ENCODE results near the gene ISG20.

DNA sequence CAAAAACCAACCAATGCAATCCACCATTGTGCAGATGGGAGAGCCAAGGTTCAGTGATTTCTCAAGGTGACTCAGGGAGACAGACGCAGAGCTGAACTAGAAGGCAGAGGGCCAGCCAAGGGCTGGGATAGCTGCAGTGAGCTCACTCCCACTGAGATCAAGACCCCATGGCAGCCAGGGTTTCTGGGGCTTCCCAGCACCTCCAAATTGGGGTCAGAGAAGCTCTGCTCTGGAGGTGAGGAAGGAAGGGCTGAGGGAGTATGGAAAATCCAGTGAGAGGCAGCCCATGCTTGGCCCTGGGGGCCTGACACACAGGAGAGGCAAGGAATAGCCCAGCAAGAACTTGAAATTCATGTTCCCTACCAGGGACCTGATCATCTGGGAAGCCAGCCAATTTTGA is 61.0 kb downstream of the ISG20 start:
- TF ChIP-seq, protein P1, sequence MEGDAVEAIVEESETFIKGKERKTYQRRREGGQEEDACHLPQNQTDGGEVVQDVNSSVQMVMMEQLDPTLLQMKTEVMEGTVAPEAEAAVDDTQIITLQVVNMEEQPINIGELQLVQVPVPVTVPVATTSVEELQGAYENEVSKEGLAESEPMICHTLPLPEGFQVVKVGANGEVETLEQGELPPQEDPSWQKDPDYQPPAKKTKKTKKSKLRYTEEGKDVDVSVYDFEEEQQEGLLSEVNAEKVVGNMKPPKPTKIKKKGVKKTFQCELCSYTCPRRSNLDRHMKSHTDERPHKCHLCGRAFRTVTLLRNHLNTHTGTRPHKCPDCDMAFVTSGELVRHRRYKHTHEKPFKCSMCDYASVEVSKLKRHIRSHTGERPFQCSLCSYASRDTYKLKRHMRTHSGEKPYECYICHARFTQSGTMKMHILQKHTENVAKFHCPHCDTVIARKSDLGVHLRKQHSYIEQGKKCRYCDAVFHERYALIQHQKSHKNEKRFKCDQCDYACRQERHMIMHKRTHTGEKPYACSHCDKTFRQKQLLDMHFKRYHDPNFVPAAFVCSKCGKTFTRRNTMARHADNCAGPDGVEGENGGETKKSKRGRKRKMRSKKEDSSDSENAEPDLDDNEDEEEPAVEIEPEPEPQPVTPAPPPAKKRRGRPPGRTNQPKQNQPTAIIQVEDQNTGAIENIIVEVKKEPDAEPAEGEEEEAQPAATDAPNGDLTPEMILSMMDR (optimal IDR thresholded peaks at IDR 0.05 in 1 of 3, IDR thresholded peaks at IDR 0.05 in 1 of 3, conservative IDR thresholded peaks at IDR 0.05 in 1 of 3; ENCODE audit: extremely low read depth in 1 of 3, insufficient read depth in 2 of 3, low read length in 3 of 3): no peak
- no peak for TF ChIP-seq EZH2 (IDR thresholded peaks at IDR 0.05; ENCODE audit: low read length)

All from keratinocyte (primary cell).